Measurements from ENCODE around the gene SAFB. TPM values are rescaled to one million over a fixed set of nuclear protein-coding genes. Genes with fewer than 3 reads are reported as not detected.

Gene SAFB
- 44.4 and 64.4 TPM in 2 replicates for total RNA-seq (2014; rRNA removed; shearing (Covaris generic))

- peak within 1 kb of the TSS; percentile 95 for H3K4me3 ChIP-seq (ENCODE audit: insufficient read depth, low read depth, low read length)
- peak; percentile 99 for DNase-seq
- H3K36me3 ChIP-seq (replicated peaks; ENCODE audit: control insufficient read depth, insufficient read depth, low read length): peaks cover 34% of the 10 kb centered on the region
- no peaks in the 10 kb centered on the region for H3K27me3 ChIP-seq (ENCODE audit: control insufficient read depth, insufficient read depth, low read length)
Measured at GRCh38 chr19:5622465-5623396, at the start of gene SAFB, which contains the start of gene SAFB2. SAFB (plus strand) TSS chr19:5623083; CDS start chr19:5623206, 123 bp downstream. SAFB2 (minus strand) TSS chr19:5622776; CDS start chr19:5622715, 61 bp downstream.

GRCh38 chr19:5575590-5575989 is 47.3 kb upstream of the SAFB start:
- H3K27me3 ChIP-seq (ENCODE audit: control insufficient read depth, insufficient read depth, low read length): no peaks in the 10 kb centered on the region
- DNase-seq: no peak

GRCh38 chr19:5578097-5578846 is 44.6 kb upstream of the SAFB start:
- Histone ChIP-seq H3K36me3 (replicated peaks; ENCODE audit: control insufficient read depth, insufficient read depth, low read length) (no peaks in the 10 kb centered on the region; the same call in 1 of the 2 replicates), H3K4me3 (ENCODE audit: insufficient read depth, low read depth, low read length) (peak overlapping the region; percentile 8; the same call in 1 of the 2 replicates), H3K27me3 (ENCODE audit: control insufficient read depth, insufficient read depth, low read length) (no peaks in the 10 kb centered on the region)
- peak; percentile 97 for DNase-seq

More at GRCh38 chr19:5575590-5575989, 47.3 kb upstream of the SAFB start:
- Histone ChIP-seq H3K4me3 (ENCODE audit: insufficient read depth, low read depth, low read length) (no peak overlapping the region), H3K36me3 (replicated peaks; ENCODE audit: control insufficient read depth, insufficient read depth, low read length) (no peaks in the 10 kb centered on the region)

- Histone ChIP-seq H3K36me3 (replicated peaks; ENCODE audit: control insufficient read depth, insufficient read depth, low read length) (no peaks in the 10 kb centered on the region; the same call in 1 of the 2 replicates), H3K4me3 (ENCODE audit: insufficient read depth, low read depth, low read length) (no peak overlapping the region), H3K27me3 (ENCODE audit: control insufficient read depth, insufficient read depth, low read length) (no peaks in the 10 kb centered on the region)
- no peak for DNase-seq
Measured at GRCh38 chr19:5579286-5579685, 43.6 kb upstream of the SAFB start.

GRCh38 chr19:5579697-5580096 is 43.2 kb upstream of the SAFB start:
- Histone ChIP-seq H3K36me3 (replicated peaks; ENCODE audit: control insufficient read depth, insufficient read depth, low read length) (no peaks in the 10 kb centered on the region; the same call in 1 of the 2 replicates), H3K27me3 (ENCODE audit: control insufficient read depth, insufficient read depth, low read length) (no peaks in the 10 kb centered on the region), H3K4me3 (ENCODE audit: insufficient read depth, low read depth, low read length) (no peak overlapping the region)
- DNase-seq: no peak

- no peak for DNase-seq
- H3K36me3 ChIP-seq (replicated peaks; ENCODE audit: control insufficient read depth, insufficient read depth, low read length): no peaks in the 10 kb centered on the region; the same call in 1 of the 2 replicates
- H3K27me3 ChIP-seq (ENCODE audit: control insufficient read depth, insufficient read depth, low read length): no peaks in the 10 kb centered on the region
- no peak overlapping the region for H3K4me3 ChIP-seq (ENCODE audit: insufficient read depth, low read depth, low read length)
Measured at GRCh38 chr19:5580161-5580571, 42.7 kb upstream of the SAFB start.

- Histone ChIP-seq H3K4me3 (ENCODE audit: insufficient read depth, low read depth, low read length) (no peak overlapping the region), H3K27me3 (ENCODE audit: control insufficient read depth, insufficient read depth, low read length) (no peaks in the 10 kb centered on the region), H3K36me3 (replicated peaks; ENCODE audit: control insufficient read depth, insufficient read depth, low read length) (peaks cover 9% of the 10 kb centered on the region)
- DNase-seq: peak; percentile 96
Measured at GRCh38 chr19:5585461-5586299, 37.2 kb upstream of the SAFB start.

- peak; percentile 77 for DNase-seq
- no peak overlapping the region for H3K4me3 ChIP-seq (ENCODE audit: insufficient read depth, low read depth, low read length)
- no peaks in the 10 kb centered on the region for H3K27me3 ChIP-seq (ENCODE audit: control insufficient read depth, insufficient read depth, low read length)
- peaks cover 9% of the 10 kb centered on the region for H3K36me3 ChIP-seq (replicated peaks; ENCODE audit: control insufficient read depth, insufficient read depth, low read length)
Measured at GRCh38 chr19:5586300-5587070, 36.4 kb upstream of the SAFB start.

GRCh38 chr19:5587071-5587455 is 35.8 kb upstream of the SAFB start:
- no peak overlapping the region for H3K4me3 ChIP-seq (ENCODE audit: insufficient read depth, low read depth, low read length)
- no peaks in the 10 kb centered on the region for H3K27me3 ChIP-seq (ENCODE audit: control insufficient read depth, insufficient read depth, low read length)
- H3K36me3 ChIP-seq (replicated peaks; ENCODE audit: control insufficient read depth, insufficient read depth, low read length): peaks cover 11% of the 10 kb centered on the region
- DNase-seq: peak; percentile 60

GRCh38 chr19:5587661-5588060 is 35.2 kb upstream of the SAFB start:
- no peak for DNase-seq
- H3K36me3 ChIP-seq (replicated peaks; ENCODE audit: control insufficient read depth, insufficient read depth, low read length): peaks cover 16% of the 10 kb centered on the region
- no peaks in the 10 kb centered on the region for H3K27me3 ChIP-seq (ENCODE audit: control insufficient read depth, insufficient read depth, low read length)
- H3K4me3 ChIP-seq (ENCODE audit: insufficient read depth, low read depth, low read length): no peak overlapping the region

- Histone ChIP-seq H3K27me3 (ENCODE audit: control insufficient read depth, insufficient read depth, low read length) (no peaks in the 10 kb centered on the region), H3K36me3 (replicated peaks; ENCODE audit: control insufficient read depth, insufficient read depth, low read length) (peaks cover 19% of the 10 kb centered on the region), H3K4me3 (ENCODE audit: insufficient read depth, low read depth, low read length) (no peak overlapping the region)
- no peak for DNase-seq
Measured at GRCh38 chr19:5588441-5588840, 34.4 kb upstream of the SAFB start.

GRCh38 chr19:5588906-5589676 is 33.8 kb upstream of the SAFB start:
- Histone ChIP-seq H3K36me3 (replicated peaks; ENCODE audit: control insufficient read depth, insufficient read depth, low read length) (peaks cover 21% of the 10 kb centered on the region), H3K27me3 (ENCODE audit: control insufficient read depth, insufficient read depth, low read length) (no peaks in the 10 kb centered on the region), H3K4me3 (ENCODE audit: insufficient read depth, low read depth, low read length) (no peak overlapping the region)
- peak; percentile 59 for DNase-seq
